NB4 (cell line): Measurements from ENCODE around the gene PILRA.
A peak's percentile ranks its signal among the peaks of the same experiment; 100 is the strongest.

Experiments
- POLR2A ChIP-seq: IDR thresholded peaks from 2 replicates; pipeline ENCODE4 v1.6.1; 2011; ENCODE audit warnings: mild to moderate bottlenecking; ENCODE audit not compliant: insufficient read length; ENCODE audit errors: extremely low read depth
- TF ChIP-seq, protein P1 (sequence below): IDR thresholded peaks from one replicate; pipeline ENCODE4 v1.5.1; 2012; ENCODE audit warnings: low read depth, low read length

DNA sequence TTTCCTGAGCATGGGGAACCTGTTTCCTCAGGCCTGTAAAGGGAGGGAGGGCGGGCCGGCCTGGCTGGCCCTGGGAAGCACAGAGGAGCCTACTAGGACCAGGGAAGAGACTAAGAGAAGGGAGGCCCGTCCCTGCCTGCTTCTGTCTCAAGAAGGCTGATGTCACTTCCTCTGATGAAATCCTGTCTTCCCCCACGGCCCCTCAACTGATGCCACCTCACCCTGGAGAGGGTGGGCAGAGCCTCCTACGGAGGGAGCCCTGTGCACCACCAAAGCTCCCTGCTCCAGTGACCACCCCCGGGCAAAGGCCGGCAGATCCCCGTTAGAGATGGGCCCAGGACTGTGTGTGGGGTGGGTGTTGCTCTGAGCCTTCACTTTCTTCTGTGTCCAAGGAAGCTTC, 1.0 kb upstream of the PILRA start:
- peak; percentile 93 for TF ChIP-seq POLR2A
- TF ChIP-seq, protein P1, sequence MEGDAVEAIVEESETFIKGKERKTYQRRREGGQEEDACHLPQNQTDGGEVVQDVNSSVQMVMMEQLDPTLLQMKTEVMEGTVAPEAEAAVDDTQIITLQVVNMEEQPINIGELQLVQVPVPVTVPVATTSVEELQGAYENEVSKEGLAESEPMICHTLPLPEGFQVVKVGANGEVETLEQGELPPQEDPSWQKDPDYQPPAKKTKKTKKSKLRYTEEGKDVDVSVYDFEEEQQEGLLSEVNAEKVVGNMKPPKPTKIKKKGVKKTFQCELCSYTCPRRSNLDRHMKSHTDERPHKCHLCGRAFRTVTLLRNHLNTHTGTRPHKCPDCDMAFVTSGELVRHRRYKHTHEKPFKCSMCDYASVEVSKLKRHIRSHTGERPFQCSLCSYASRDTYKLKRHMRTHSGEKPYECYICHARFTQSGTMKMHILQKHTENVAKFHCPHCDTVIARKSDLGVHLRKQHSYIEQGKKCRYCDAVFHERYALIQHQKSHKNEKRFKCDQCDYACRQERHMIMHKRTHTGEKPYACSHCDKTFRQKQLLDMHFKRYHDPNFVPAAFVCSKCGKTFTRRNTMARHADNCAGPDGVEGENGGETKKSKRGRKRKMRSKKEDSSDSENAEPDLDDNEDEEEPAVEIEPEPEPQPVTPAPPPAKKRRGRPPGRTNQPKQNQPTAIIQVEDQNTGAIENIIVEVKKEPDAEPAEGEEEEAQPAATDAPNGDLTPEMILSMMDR, result no peak
